HCT116 (cell line): ENCODE data around the gene CSNK1E. TPM values are rescaled to one million over a fixed set of nuclear protein-coding genes. Genes with fewer than 3 reads are reported as not detected.

Experiments used
- CTCF ChIP-seq, 3 experiments: fragments of 200-600 bp in 1 of 3; sonication (generic) in 1 of 3; IDR thresholded peaks in 2 of 3; conservative IDR thresholded peaks in 1 of 3; 2 replicates each; pipeline ENCODE4 v1.5.1; 2012 to 2017; ENCODE audit warnings: low read depth in 2 of 3, low read length in 2 of 3, antibody characterized with exemption in 1 of 3, borderline replicate concordance in 1 of 3, control low read depth in 1 of 3, mild to moderate bottlenecking in 1 of 3, mixed read lengths in 1 of 3, mixed run types in 1 of 3, moderate library complexity in 1 of 3; ENCODE audit not compliant: insufficient read depth in 1 of 3
- total RNA-seq: library from RNA; stranded (reverse); gene quantifications from one replicate; pipeline ENCODE4 v1.2.1, GENCODE V29; 2021; ENCODE audit not compliant: unreplicated experiment

Gene CSNK1E
- total RNA-seq, 1 experiment from 2014 or later: 190 TPM

GRCh38 chr22:38240734-38241252, 76.4 kb downstream of the CSNK1E start (continued):
- no peak for TF ChIP-seq CTCF (IDR thresholded peaks at IDR 0.05 in 2 of 3, conservative IDR thresholded peaks at IDR 0.05 in 1 of 3; ENCODE audit: borderline replicate concordance in 1 of 3, insufficient read depth in 1 of 3, low read depth in 2 of 3, low read length in 2 of 3)

Other genes with a start within 250 kb of the CSNK1E start
- not detected for gene SLC16A8, start 233.2 kb downstream of the CSNK1E start, total RNA-seq
- 1.0 TPM for gene BAIAP2L2, start 206.7 kb downstream of the CSNK1E start, total RNA-seq
- 36.0 TPM for gene PLA2G6, start 135.6 kb downstream of the CSNK1E start, total RNA-seq
- 26.0 TPM for gene MAFF, start 115.4 kb downstream of the CSNK1E start, total RNA-seq
- gene TMEM184B, start 44.4 kb downstream of the CSNK1E start, total RNA-seq: 66.0 TPM
- not detected for gene KCNJ4, start 137.8 kb upstream of the CSNK1E start, total RNA-seq
- 33.1 TPM for gene KDELR3, start 150.7 kb upstream of the CSNK1E start, total RNA-seq
- gene DDX17, start 188.9 kb upstream of the CSNK1E start, total RNA-seq: 234 TPM